ENCODE data around the gene AKR1C2.
"Not testable (repeated sequence)": the region's sequence is repeated elsewhere in the genome, so short reads cannot be mapped to it uniquely, and the experiment has no call there.

Gene AKR1C2

GRCh38 chr10:4992564-4992963 lies 11.1 kb downstream of the AKR1C2 start:
- DNase-seq (ENCODE audit: insufficient read length, low spot score); FAIRE-seq: not testable (repeated sequence)

- not testable (repeated sequence) for FAIRE-seq; DNase-seq (ENCODE audit: insufficient read length, low spot score)
Observed at GRCh38 chr10:4991463-4991862, 12.2 kb downstream of the AKR1C2 start.

- no peak for DNase-seq (ENCODE audit: insufficient read length, low spot score)
- FAIRE-seq, result no peak
Observed at GRCh38 chr10:4990217-4990616, 13.4 kb downstream of the AKR1C2 start.

- DNase-seq (ENCODE audit: insufficient read length, low spot score); FAIRE-seq: not testable (repeated sequence)
Observed at GRCh38 chr10:4988000-4988641, 15.5 kb downstream of the AKR1C2 start.

GRCh38 chr10:4984971-4985594 lies 18.6 kb downstream of the AKR1C2 start:
- FAIRE-seq, result no peak
- DNase-seq (ENCODE audit: insufficient read length, low spot score), result no peak

- FAIRE-seq, result no peak
Observed at GRCh38 chr10:4984223-4984622, 19.4 kb downstream of the AKR1C2 start.

GRCh38 chr10:4983615-4984216 lies 19.9 kb downstream of the AKR1C2 start:
- FAIRE-seq (no peak), DNase-seq (ENCODE audit: insufficient read length, low spot score) (no peak)

More at GRCh38 chr10:4984223-4984622, 19.4 kb downstream of the AKR1C2 start:
- no peak for DNase-seq (ENCODE audit: insufficient read length, low spot score)

- DNase-seq (ENCODE audit: insufficient read length, low spot score) (no peak), FAIRE-seq (no peak)
Observed at GRCh38 chr10:4982764-4983226, 20.9 kb downstream of the AKR1C2 start.

GRCh38 chr10:4981722-4982471 lies 21.8 kb downstream of the AKR1C2 start:
- FAIRE-seq, result no peak
- peak; percentile 5 for DNase-seq (ENCODE audit: insufficient read length, low spot score)

- no peak for DNase-seq (ENCODE audit: insufficient read length, low spot score)
- FAIRE-seq, result no peak
Observed at GRCh38 chr10:4980793-4981192, 22.9 kb downstream of the AKR1C2 start.

- FAIRE-seq (no peak), DNase-seq (ENCODE audit: insufficient read length, low spot score) (no peak)
Observed at GRCh38 chr10:4978870-4979269, 24.8 kb downstream of the AKR1C2 start.

GRCh38 chr10:4977025-4977424 lies 26.6 kb downstream of the AKR1C2 start:
- FAIRE-seq (no peak), DNase-seq (ENCODE audit: insufficient read length, low spot score) (no peak)

GRCh38 chr10:4974400-4974799 lies 29.3 kb downstream of the AKR1C2 start:
- not testable (repeated sequence) for FAIRE-seq

GRCh38 chr10:4973294-4973693 lies 30.4 kb downstream of the AKR1C2 start:
- DNase-seq (ENCODE audit: insufficient read length, low spot score); FAIRE-seq: not testable (repeated sequence)

More at GRCh38 chr10:4974400-4974799, 29.3 kb downstream of the AKR1C2 start:
- DNase-seq (ENCODE audit: insufficient read length, low spot score), result not testable (repeated sequence)

GRCh38 chr10:4972369-4973142 lies 31.1 kb downstream of the AKR1C2 start:
- FAIRE-seq; DNase-seq (ENCODE audit: insufficient read length, low spot score): not testable (repeated sequence)

GRCh38 chr10:4970362-4970761 lies 33.3 kb downstream of the AKR1C2 start:
- not testable (repeated sequence) for FAIRE-seq; DNase-seq (ENCODE audit: insufficient read length, low spot score)

GRCh38 chr10:4969289-4969688 lies 34.4 kb downstream of the AKR1C2 start:
- DNase-seq (ENCODE audit: insufficient read length, low spot score); FAIRE-seq: not testable (repeated sequence)

GRCh38 chr10:4967189-4967588 lies 36.5 kb downstream of the AKR1C2 start:
- FAIRE-seq; DNase-seq (ENCODE audit: insufficient read length, low spot score): not testable (repeated sequence)

- not testable (repeated sequence) for FAIRE-seq; DNase-seq (ENCODE audit: insufficient read length, low spot score)
Observed at GRCh38 chr10:4965763-4966162, 37.9 kb downstream of the AKR1C2 start.

- FAIRE-seq, result not testable (repeated sequence)
Observed at GRCh38 chr10:4963815-4964154, 39.9 kb downstream of the AKR1C2 start.

More at GRCh38 chr10:4963815-4964154, 39.9 kb downstream of the AKR1C2 start:
- not testable (repeated sequence) for DNase-seq (ENCODE audit: insufficient read length, low spot score)

All from HTR-8/SVneo (cell line).